HEK293 (cell line): Measurements from ENCODE around the gene FOXA2.

ENCODE experiments used
- KLF9 ChIP-seq: fragments of 450-650 bp; formaldehyde crosslinking; IDR thresholded peaks from 2 replicates; pipeline ENCODE4 v1.5.1; 2016; ENCODE audit warnings: missing biosample characterization, missing genetic modification characterization, low read depth
- TCF7L2 ChIP-seq: IDR thresholded peaks from 2 replicates; pipeline ENCODE4 v1.6.1; 2011; ENCODE audit warnings: low read depth, mild to moderate bottlenecking, inconsistent platforms, low read length, moderate library complexity, borderline replicate concordance
- ZNF24 ChIP-seq: fragments of 450-650 bp; formaldehyde crosslinking; IDR thresholded peaks from 2 replicates; pipeline ENCODE4 v1.5.1; 2016; ENCODE audit warnings: missing biosample characterization, missing genetic modification characterization
- ZNF660 ChIP-seq: fragments of 450-650 bp; IDR thresholded peaks from 2 replicates; pipeline ENCODE4 v1.5.1; 2018; ENCODE audit warnings: missing biosample characterization, mild to moderate bottlenecking, missing genetic modification characterization
- ZNF785 ChIP-seq: fragments of 450-650 bp; formaldehyde crosslinking; IDR thresholded peaks from 2 replicates; pipeline ENCODE4 v1.5.1; 2016; ENCODE audit warnings: missing biosample characterization, missing genetic modification characterization
- ZNF792 ChIP-seq: fragments of 450-650 bp; formaldehyde crosslinking; IDR thresholded peaks from 2 replicates; pipeline ENCODE4 v1.5.1; 2016; ENCODE audit warnings: missing biosample characterization, missing genetic modification characterization
- TF ChIP-seq, protein P1 (sequence below): fragments of 450-650 bp; formaldehyde crosslinking; IDR thresholded peaks from 2 replicates; pipeline ENCODE4 v1.5.1; 2016; ENCODE audit warnings: missing biosample characterization, missing genetic modification characterization
- TF ChIP-seq, protein P2 (sequence below): fragments of 450-650 bp; IDR thresholded peaks from 2 replicates; pipeline ENCODE4 v1.5.1; 2018; ENCODE audit warnings: missing biosample characterization, mild to moderate bottlenecking, missing genetic modification characterization
- TF ChIP-seq, protein P3 (sequence below): fragments of 450-650 bp; formaldehyde crosslinking; IDR thresholded peaks from 2 replicates; pipeline ENCODE4 v1.5.1; 2016; ENCODE audit warnings: missing biosample characterization, missing genetic modification characterization

DNA sequence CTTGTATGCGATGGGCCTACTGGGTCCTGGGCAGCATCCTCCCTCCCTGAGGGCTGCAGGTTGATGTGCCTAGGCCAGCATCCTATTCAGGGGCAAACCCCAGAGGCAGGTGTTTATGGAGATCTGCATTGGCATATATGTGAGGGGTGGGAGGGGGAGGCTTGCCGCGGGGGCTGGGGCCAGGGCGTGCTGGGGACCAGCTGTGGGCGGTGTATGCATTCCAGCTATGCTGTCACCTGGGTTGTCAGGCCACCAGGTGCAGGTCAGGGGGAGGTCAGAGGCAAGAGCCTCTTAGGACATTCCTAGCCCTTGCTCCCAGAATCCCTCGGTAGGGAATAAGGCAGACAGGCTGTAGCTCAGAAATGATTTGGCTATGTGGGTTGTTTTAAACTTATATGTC, 11.9 kb downstream of the FOXA2 start:
- TF ChIP-seq, protein P1, sequence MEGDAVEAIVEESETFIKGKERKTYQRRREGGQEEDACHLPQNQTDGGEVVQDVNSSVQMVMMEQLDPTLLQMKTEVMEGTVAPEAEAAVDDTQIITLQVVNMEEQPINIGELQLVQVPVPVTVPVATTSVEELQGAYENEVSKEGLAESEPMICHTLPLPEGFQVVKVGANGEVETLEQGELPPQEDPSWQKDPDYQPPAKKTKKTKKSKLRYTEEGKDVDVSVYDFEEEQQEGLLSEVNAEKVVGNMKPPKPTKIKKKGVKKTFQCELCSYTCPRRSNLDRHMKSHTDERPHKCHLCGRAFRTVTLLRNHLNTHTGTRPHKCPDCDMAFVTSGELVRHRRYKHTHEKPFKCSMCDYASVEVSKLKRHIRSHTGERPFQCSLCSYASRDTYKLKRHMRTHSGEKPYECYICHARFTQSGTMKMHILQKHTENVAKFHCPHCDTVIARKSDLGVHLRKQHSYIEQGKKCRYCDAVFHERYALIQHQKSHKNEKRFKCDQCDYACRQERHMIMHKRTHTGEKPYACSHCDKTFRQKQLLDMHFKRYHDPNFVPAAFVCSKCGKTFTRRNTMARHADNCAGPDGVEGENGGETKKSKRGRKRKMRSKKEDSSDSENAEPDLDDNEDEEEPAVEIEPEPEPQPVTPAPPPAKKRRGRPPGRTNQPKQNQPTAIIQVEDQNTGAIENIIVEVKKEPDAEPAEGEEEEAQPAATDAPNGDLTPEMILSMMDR (tag by site-specific recombination): no peak
- TF ChIP-seq, protein P2, sequence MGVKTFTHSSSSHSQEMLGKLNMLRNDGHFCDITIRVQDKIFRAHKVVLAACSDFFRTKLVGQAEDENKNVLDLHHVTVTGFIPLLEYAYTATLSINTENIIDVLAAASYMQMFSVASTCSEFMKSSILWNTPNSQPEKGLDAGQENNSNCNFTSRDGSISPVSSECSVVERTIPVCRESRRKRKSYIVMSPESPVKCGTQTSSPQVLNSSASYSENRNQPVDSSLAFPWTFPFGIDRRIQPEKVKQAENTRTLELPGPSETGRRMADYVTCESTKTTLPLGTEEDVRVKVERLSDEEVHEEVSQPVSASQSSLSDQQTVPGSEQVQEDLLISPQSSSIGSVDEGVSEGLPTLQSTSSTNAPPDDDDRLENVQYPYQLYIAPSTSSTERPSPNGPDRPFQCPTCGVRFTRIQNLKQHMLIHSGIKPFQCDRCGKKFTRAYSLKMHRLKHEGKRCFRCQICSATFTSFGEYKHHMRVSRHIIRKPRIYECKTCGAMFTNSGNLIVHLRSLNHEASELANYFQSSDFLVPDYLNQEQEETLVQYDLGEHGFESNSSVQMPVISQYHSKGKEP (tag by site-specific recombination): no peak
- TF ChIP-seq ZNF660 (tag by site-specific recombination): no peak
- no peak for TF ChIP-seq ZNF792 (tag by site-specific recombination)
- TF ChIP-seq, protein P3, sequence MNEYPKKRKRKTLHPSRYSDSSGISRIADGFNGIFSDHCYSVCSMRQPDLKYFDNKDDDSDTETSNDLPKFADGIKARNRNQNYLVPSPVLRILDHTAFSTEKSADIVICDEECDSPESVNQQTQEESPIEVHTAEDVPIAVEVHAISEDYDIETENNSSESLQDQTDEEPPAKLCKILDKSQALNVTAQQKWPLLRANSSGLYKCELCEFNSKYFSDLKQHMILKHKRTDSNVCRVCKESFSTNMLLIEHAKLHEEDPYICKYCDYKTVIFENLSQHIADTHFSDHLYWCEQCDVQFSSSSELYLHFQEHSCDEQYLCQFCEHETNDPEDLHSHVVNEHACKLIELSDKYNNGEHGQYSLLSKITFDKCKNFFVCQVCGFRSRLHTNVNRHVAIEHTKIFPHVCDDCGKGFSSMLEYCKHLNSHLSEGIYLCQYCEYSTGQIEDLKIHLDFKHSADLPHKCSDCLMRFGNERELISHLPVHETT (tag by site-specific recombination): no peak
- no peak for TF ChIP-seq ZNF24 (tag by site-specific recombination)
- TF ChIP-seq TCF7L2: no peak
- no peak for TF ChIP-seq KLF9 (tag by site-specific recombination)
- no peak for TF ChIP-seq ZNF785 (tag by site-specific recombination)
